Measurements from ENCODE around the gene DIS3L2.

The DIS3L2 gene

DNA sequence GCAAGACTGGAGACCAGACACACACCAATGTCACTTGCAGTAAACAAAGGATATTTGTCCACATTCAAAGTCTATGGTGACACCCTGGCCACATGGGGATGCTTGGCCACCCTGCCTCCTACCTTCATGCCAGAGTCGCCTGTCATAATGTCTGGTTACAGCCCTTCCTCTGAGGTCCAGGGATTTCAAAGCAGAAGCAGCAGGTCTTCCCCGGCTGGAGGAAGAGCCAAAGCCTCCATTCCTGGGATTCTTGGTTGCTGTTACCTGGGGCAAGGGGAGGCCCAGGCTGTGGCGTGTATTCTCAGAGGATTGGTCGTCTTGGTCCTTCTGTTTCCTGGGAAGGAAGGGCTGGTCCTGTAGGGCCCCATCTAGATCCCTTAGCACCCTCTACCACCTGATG, 414.7 kb downstream of the DIS3L2 start:
- TF ChIP-seq EZH2 (IDR thresholded peaks at IDR 0.05; ENCODE audit: borderline replicate concordance, low read length) = no peak
- TF ChIP-seq, protein P1, sequence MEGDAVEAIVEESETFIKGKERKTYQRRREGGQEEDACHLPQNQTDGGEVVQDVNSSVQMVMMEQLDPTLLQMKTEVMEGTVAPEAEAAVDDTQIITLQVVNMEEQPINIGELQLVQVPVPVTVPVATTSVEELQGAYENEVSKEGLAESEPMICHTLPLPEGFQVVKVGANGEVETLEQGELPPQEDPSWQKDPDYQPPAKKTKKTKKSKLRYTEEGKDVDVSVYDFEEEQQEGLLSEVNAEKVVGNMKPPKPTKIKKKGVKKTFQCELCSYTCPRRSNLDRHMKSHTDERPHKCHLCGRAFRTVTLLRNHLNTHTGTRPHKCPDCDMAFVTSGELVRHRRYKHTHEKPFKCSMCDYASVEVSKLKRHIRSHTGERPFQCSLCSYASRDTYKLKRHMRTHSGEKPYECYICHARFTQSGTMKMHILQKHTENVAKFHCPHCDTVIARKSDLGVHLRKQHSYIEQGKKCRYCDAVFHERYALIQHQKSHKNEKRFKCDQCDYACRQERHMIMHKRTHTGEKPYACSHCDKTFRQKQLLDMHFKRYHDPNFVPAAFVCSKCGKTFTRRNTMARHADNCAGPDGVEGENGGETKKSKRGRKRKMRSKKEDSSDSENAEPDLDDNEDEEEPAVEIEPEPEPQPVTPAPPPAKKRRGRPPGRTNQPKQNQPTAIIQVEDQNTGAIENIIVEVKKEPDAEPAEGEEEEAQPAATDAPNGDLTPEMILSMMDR (IDR thresholded peaks at IDR 0.05; ENCODE audit: low read length) = no peak

DNA sequence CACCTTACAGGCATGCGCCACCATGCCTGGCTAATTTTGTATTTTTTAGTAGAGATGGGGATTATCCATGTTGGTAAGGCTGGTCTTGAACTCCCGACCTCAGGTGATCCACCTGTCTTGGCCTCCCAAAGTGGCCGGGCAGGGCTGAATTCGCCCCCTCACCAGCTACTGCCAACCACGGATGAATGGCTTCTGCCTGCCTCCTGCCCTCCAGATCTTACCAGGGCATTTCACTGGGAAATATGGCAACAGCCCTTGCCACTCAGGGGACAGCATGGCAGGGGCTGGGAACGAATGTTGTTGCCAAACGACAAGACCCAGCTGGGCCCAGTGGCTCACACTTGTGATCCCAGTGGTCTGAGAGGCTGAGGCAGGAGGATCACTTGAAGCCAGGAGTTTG, 415.2 kb downstream of the DIS3L2 start:
- Histone ChIP-seq H3K9ac (ENCODE audit: low read length) (no peak overlapping the region), H3K4me2 (ENCODE audit: low read length) (no peak overlapping the region), H3K27ac (ENCODE audit: low read depth, low read length, poor library complexity, severe bottlenecking) (no peak overlapping the region), H3K27me3 (ENCODE audit: insufficient read depth, low read length) (0 out of 2 replicates have a peak, but pooled peaks cover 4% of the 10 kb centered on the region), H3K36me3 (ENCODE audit: insufficient read depth, low read length) (no peaks in the 10 kb centered on the region), H3F3A (ENCODE audit: insufficient read depth, low read length) (no peaks in the 10 kb centered on the region), H3K9me3 (ENCODE audit: low read length) (no peaks in the 10 kb centered on the region), H4K20me1 (ENCODE audit: insufficient read depth, low read length) (no peaks in the 10 kb centered on the region), H3K9me2 (ENCODE audit: low read depth, low read length) (no peaks in the 10 kb centered on the region), H3K4me3 (ENCODE audit: low read depth, low read length, poor library complexity, severe bottlenecking) (no peak overlapping the region), H3K4me1 (ENCODE audit: insufficient read depth, low read length, severe bottlenecking) (no peaks in the 10 kb centered on the region), H3K79me2 (ENCODE audit: insufficient read depth, low read length) (no peaks in the 10 kb centered on the region), H2AFZ (ENCODE audit: low read length) (no peak overlapping the region)
- TF ChIP-seq, protein P1 (IDR thresholded peaks at IDR 0.05; ENCODE audit: low read length) = no peak
- no peak for TF ChIP-seq EZH2 (IDR thresholded peaks at IDR 0.05; ENCODE audit: borderline replicate concordance, low read length)

More for the DNA sequence above, 414.7 kb downstream of the DIS3L2 start:
- Histone ChIP-seq H3K4me3 (ENCODE audit: low read depth, low read length, poor library complexity, severe bottlenecking) (no peak overlapping the region), H4K20me1 (ENCODE audit: insufficient read depth, low read length) (no peaks in the 10 kb centered on the region), H3K27me3 (ENCODE audit: insufficient read depth, low read length) (0 out of 2 replicates have a peak, but pooled peaks cover 4% of the 10 kb centered on the region), H3K9me2 (ENCODE audit: low read depth, low read length) (no peaks in the 10 kb centered on the region), H3F3A (ENCODE audit: insufficient read depth, low read length) (no peaks in the 10 kb centered on the region), H3K27ac (ENCODE audit: low read depth, low read length, poor library complexity, severe bottlenecking) (no peak overlapping the region), H3K36me3 (ENCODE audit: insufficient read depth, low read length) (no peaks in the 10 kb centered on the region), H3K4me2 (ENCODE audit: low read length) (no peak overlapping the region), H3K9me3 (ENCODE audit: low read length) (no peaks in the 10 kb centered on the region), H3K9ac (ENCODE audit: low read length) (no peak overlapping the region), H3K79me2 (ENCODE audit: insufficient read depth, low read length) (no peaks in the 10 kb centered on the region), H2AFZ (ENCODE audit: low read length) (no peak overlapping the region), H3K4me1 (ENCODE audit: insufficient read depth, low read length, severe bottlenecking) (no peaks in the 10 kb centered on the region)

DNA sequence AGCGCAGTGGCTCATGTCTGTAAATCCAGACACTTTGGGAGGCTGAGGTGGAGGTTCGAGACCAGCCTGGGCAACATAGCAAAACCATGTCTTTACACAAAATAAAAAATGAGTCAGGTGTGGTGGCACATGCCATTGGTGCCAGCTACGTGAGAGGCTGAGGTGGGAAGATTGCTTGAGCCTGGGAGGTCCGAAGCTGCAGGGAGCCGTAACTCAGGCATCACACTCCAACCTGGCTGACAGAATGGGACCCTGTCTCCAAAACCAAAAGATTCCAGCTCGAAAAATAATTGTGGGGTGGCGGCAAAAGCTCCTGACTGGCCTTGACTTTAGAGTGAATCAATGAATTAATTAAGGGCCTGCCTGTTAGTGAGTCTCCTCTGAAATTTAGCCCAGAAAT, 415.8 kb downstream of the DIS3L2 start:
- no peaks in the 10 kb centered on the region for H3K36me3 ChIP-seq (ENCODE audit: insufficient read depth, low read length)
- no peak overlapping the region for H3K9ac ChIP-seq (ENCODE audit: low read length)
- no peaks in the 10 kb centered on the region for H4K20me1 ChIP-seq (ENCODE audit: insufficient read depth, low read length)
- no peaks in the 10 kb centered on the region for H3K79me2 ChIP-seq (ENCODE audit: insufficient read depth, low read length)
- H3K4me2 ChIP-seq (ENCODE audit: low read length) = no peak overlapping the region
- no peaks in the 10 kb centered on the region for H3K4me1 ChIP-seq (ENCODE audit: insufficient read depth, low read length, severe bottlenecking)
- no peak overlapping the region for H2AFZ ChIP-seq (ENCODE audit: low read length)
- TF ChIP-seq, protein P1 (IDR thresholded peaks at IDR 0.05; ENCODE audit: low read length) = no peak
- no peak for TF ChIP-seq EZH2 (IDR thresholded peaks at IDR 0.05; ENCODE audit: borderline replicate concordance, low read length)
- H3F3A ChIP-seq (ENCODE audit: insufficient read depth, low read length) = no peaks in the 10 kb centered on the region
- H3K27ac ChIP-seq (ENCODE audit: low read depth, low read length, poor library complexity, severe bottlenecking) = no peak overlapping the region
- 0 out of 2 replicates have a peak, but pooled peaks cover 8% of the 10 kb centered on the region for H3K27me3 ChIP-seq (ENCODE audit: insufficient read depth, low read length)
- H3K9me3 ChIP-seq (ENCODE audit: low read length) = no peaks in the 10 kb centered on the region
- H3K9me2 ChIP-seq (ENCODE audit: low read depth, low read length) = no peaks in the 10 kb centered on the region
- H3K4me3 ChIP-seq (ENCODE audit: low read depth, low read length, poor library complexity, severe bottlenecking) = no peak overlapping the region

All from OCI-LY1 (cell line).